Neural progenitor cell (in vitro differentiated cells): ENCODE measurements around the gene KCNMA1. TPM values are rescaled to one million over a fixed set of nuclear protein-coding genes. Genes with fewer than 3 reads are reported as not detected.

Experiments
- DNase-seq: peaks from one replicate; pipeline ENCODE4 v3.0.0-alpha.2; 2016; ENCODE audit warnings: low spot score
- H2AFZ ChIP-seq: fragments of 200-600 bp; sonication (generic); replicated peaks from 2 replicates; pipeline ENCODE4 v1.6.1; 2016; ENCODE audit warnings: antibody characterized with exemption
- H3F3A ChIP-seq: fragments of 200-600 bp; sonication (generic); 2 replicates; pipeline ENCODE4 v1.6.1; 2016; ENCODE audit warnings: antibody characterized with exemption, low read depth
- H3K27ac ChIP-seq: fragments of 200-600 bp; sonication (generic); 2 replicates; pipeline ENCODE4 v1.5.1; 2016; ENCODE audit warnings: mild to moderate bottlenecking
- H3K27me3 ChIP-seq: fragments of 200-600 bp; sonication (generic); 2 replicates; pipeline ENCODE4 v1.6.1; 2016; ENCODE audit warnings: mild to moderate bottlenecking, moderate library complexity
- H3K36me3 ChIP-seq: fragments of 200-600 bp; sonication (generic); 2 replicates; pipeline ENCODE4 v1.5.1; 2016
- H3K4me1 ChIP-seq: fragments of 200-600 bp; sonication (generic); 2 replicates; pipeline ENCODE4 v1.6.1; 2016; ENCODE audit warnings: mixed run types
- H3K4me2 ChIP-seq: fragments of 200-600 bp; sonication (generic); 2 replicates; pipeline ENCODE4 v1.6.1; 2016
- H3K4me3 ChIP-seq: fragments of 200-600 bp; sonication (generic); 2 replicates; pipeline ENCODE4 v1.5.1; 2016
- H3K79me2 ChIP-seq: fragments of 200-600 bp; sonication (generic); 2 replicates; pipeline ENCODE4 v1.6.1; 2016; ENCODE audit warnings: low read depth
- H3K9ac ChIP-seq: fragments of 200-600 bp; sonication (generic); 2 replicates; pipeline ENCODE4 v1.6.1; 2016
- H3K9me3 ChIP-seq: fragments of 200-600 bp; sonication (generic); 2 replicates; pipeline ENCODE4 v1.5.1; 2016; ENCODE audit warnings: low read depth
- H4K20me1 ChIP-seq: fragments of 200-600 bp; sonication (generic); 2 replicates; pipeline ENCODE4 v1.6.1; 2016; ENCODE audit warnings: low read depth
- H3K27ac Mint-ChIP-seq: 3 replicates; pipeline ENCODE4 v1.8.0; 2021; ENCODE audit warnings: mixed read lengths
- H3K27me3 Mint-ChIP-seq: 2 replicates; pipeline ENCODE4 v1.8.0; 2022; ENCODE audit warnings: low read depth, mild to moderate bottlenecking, inconsistent platforms, moderate library complexity, mixed read lengths; ENCODE audit not compliant: insufficient read depth
- H3K36me3 Mint-ChIP-seq: 3 replicates; pipeline ENCODE4 v1.8.0; 2021; ENCODE audit warnings: mixed read lengths
- H3K4me1 Mint-ChIP-seq: 3 replicates; pipeline ENCODE4 v1.8.0; 2021; ENCODE audit warnings: mixed read lengths
- H3K4me3 Mint-ChIP-seq: 3 replicates; pipeline ENCODE4 v1.8.0; 2021; ENCODE audit warnings: mild to moderate bottlenecking, moderate library complexity, mixed read lengths
- H3K9me3 Mint-ChIP-seq: 3 replicates; pipeline ENCODE4 v1.8.0; 2020; ENCODE audit warnings: mixed read lengths
- CTCF ChIP-seq: fragments of 200-600 bp; sonication (generic); IDR thresholded peaks from 2 replicates; pipeline ENCODE4 v1.5.1; 2017; ENCODE audit warnings: antibody characterized with exemption, mild to moderate bottlenecking
- EZH2 ChIP-seq: fragments of 200-600 bp; sonication (generic); IDR thresholded peaks from 2 replicates; pipeline ENCODE4 v1.6.1; 2017; ENCODE audit warnings: antibody characterized with exemption, mild to moderate bottlenecking, moderate library complexity
- EZH2phosphoT487 ChIP-seq: fragments of 200-600 bp; sonication (generic); IDR thresholded peaks from 2 replicates; pipeline ENCODE4 v1.6.1; 2017; ENCODE audit warnings: antibody characterized with exemption
- total RNA-seq: library from RNA; depleted of rRNA; stranded (reverse); fragments of >200 nt; gene quantifications from 2 replicates; pipeline ENCODE4 v1.2.3, GENCODE V29; 2015; ENCODE audit warnings: low replicate concordance

KCNMA1 gene
- total RNA-seq, 1 donor from 2014 or later, result 2.4 TPM

DNA sequence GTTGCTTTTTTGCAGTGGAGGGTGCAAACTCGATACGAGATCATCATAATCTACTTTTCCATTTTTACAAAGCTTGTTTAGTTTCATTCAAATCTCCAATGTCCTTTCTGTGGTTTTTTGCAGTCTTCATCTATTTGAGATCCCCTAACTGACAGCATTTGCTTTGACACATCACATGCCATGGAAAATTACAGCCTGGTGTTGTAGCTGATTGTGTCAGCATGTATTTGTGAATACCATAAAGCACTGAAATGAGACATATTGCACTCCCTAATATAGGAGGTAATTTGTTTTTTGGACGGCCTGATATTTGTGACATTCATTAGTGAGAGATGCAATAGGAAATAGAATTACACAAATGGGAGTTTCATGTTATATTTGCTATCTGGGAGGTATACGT, 620.8 kb downstream of the KCNMA1 start:
- Histone ChIP-seq H4K20me1 (no peaks in the 10 kb centered on the region), H3K4me3 (no peak overlapping the region), H3K27me3 (no peaks in the 10 kb centered on the region), H3K4me1 (no peaks in the 10 kb centered on the region), H3K9me3 (no peaks in the 10 kb centered on the region), H3K79me2 (no peaks in the 10 kb centered on the region), H3F3A (no peaks in the 10 kb centered on the region), H3K4me2 (no peak overlapping the region), H3K9ac (no peak overlapping the region), H2AFZ (no peak overlapping the region), H3K27ac (no peak overlapping the region), H3K36me3 (no peaks in the 10 kb centered on the region)
- Mint-ChIP-seq H3K4me1 (no peaks in the 10 kb centered on the region), H3K9me3 (no peaks in the 10 kb centered on the region), H3K27ac (no peak overlapping the region), H3K4me3 (no peak overlapping the region), H3K36me3 (no peaks in the 10 kb centered on the region), H3K27me3 (peaks cover 2% of the 10 kb centered on the region)
- TF ChIP-seq EZH2, result no peak
- TF ChIP-seq CTCF, result no peak
- TF ChIP-seq EZH2phosphoT487, result no peak
- DNase-seq, result no peak

- Mint-ChIP-seq H3K27me3 (peaks cover 2% of the 10 kb centered on the region), H3K36me3 (no peaks in the 10 kb centered on the region), H3K27ac (no peak overlapping the region), H3K4me3 (no peak overlapping the region), H3K4me1 (no peaks in the 10 kb centered on the region), H3K9me3 (no peaks in the 10 kb centered on the region)
- Histone ChIP-seq H3K27ac (no peak overlapping the region), H3K79me2 (no peaks in the 10 kb centered on the region), H3K4me2 (no peak overlapping the region), H2AFZ (no peak overlapping the region), H3K36me3 (no peaks in the 10 kb centered on the region), H3K9me3 (no peaks in the 10 kb centered on the region), H3K4me1 (no peaks in the 10 kb centered on the region), H4K20me1 (no peaks in the 10 kb centered on the region), H3F3A (no peaks in the 10 kb centered on the region), H3K4me3 (no peak overlapping the region), H3K27me3 (no peaks in the 10 kb centered on the region), H3K9ac (no peak overlapping the region)
- TF ChIP-seq CTCF, result no peak
- DNase-seq, result no peak
These were observed 621.3 kb downstream of the KCNMA1 start for GRCh38 chr10:77016278-77016815.

DNA sequence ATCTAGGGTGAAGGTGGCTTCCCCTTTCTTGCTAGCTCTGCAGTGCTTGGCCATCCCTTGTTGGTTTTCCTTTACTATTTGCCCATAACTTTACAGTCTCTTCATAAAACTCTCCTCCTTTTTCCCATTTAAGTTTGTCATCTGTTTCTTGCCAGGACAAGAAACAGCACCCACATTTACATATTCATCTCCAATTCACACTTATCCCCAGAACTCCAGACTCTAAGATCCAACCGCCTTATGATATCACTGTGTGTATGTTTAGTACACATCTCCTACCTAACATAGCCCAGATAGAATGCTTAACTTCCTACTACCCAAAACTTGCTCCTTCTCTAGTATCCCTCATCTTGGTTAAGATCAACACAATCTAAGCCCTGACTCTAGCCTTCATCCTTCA, 622.2 kb downstream of the KCNMA1 start:
- no peaks in the 10 kb centered on the region for H3K36me3 ChIP-seq
- H3K4me1 ChIP-seq, result no peaks in the 10 kb centered on the region
- no peak for TF ChIP-seq EZH2
- TF ChIP-seq EZH2phosphoT487, result no peak
- TF ChIP-seq CTCF, result no peak
- Mint-ChIP-seq H3K4me3 (no peak overlapping the region), H3K9me3 (no peaks in the 10 kb centered on the region), H3K36me3 (no peaks in the 10 kb centered on the region), H3K27me3 (peaks cover 2% of the 10 kb centered on the region), H3K27ac (no peak overlapping the region), H3K4me1 (no peaks in the 10 kb centered on the region)
- no peaks in the 10 kb centered on the region for H3K9me3 ChIP-seq
- H2AFZ ChIP-seq, result no peak overlapping the region
- H3K27ac ChIP-seq, result no peak overlapping the region
- no peaks in the 10 kb centered on the region for H3K27me3 ChIP-seq
- H3F3A ChIP-seq, result no peaks in the 10 kb centered on the region
- H3K4me3 ChIP-seq, result no peak overlapping the region
- H4K20me1 ChIP-seq, result no peaks in the 10 kb centered on the region
- no peak overlapping the region for H3K4me2 ChIP-seq
- H3K9ac ChIP-seq, result no peak overlapping the region
- no peaks in the 10 kb centered on the region for H3K79me2 ChIP-seq
- DNase-seq, result no peak
